Upper lobe of left lung (tissue), 6 donors: ENCODE data around the gene PDZD8. TPM values are rescaled to one million over a fixed set of nuclear protein-coding genes. Genes with fewer than 3 reads are reported as not detected.
"Not testable (repeated sequence)": the region's sequence is repeated elsewhere in the genome, so short reads cannot be mapped to it uniquely, and the experiment has no call there.

Experiments
- ATAC-seq, 2 donors: fragments of 200-7000 bp; cut with Tn5 transposase; one replicate each; pipeline ENCODE4 v1.9.1; 2022; ENCODE audit warnings: mild to moderate bottlenecking in 2 of 2, moderate library complexity in 2 of 2; ENCODE audit not compliant: low FRiP score in 2 of 2
- DNase-seq, 2 donors: peaks; one replicate each; pipeline ENCODE4 v3.0.0-alpha.2; 2019 to 2020
- H3K27ac ChIP-seq, 4 donors: fragments of 200-600 bp; sonication (generic); one replicate each; pipeline ENCODE4 v1.5.1; 2016 to 2019
- H3K27me3 ChIP-seq, 4 donors: fragments of 200-600 bp; sonication (generic); one replicate each; pipeline ENCODE4 v1.5.1; 2017 to 2019
- H3K36me3 ChIP-seq, 4 donors: fragments of 200-600 bp; sonication (generic); one replicate each; pipeline ENCODE4 v1.5.1; 2016 to 2019
- H3K4me1 ChIP-seq, 4 donors: fragments of 200-600 bp; sonication (generic); one replicate each; pipeline ENCODE4 v1.5.1; 2018 to 2019
- H3K4me3 ChIP-seq, 4 donors: fragments of 200-600 bp; sonication (generic); one replicate each; pipeline ENCODE4 v1.5.1; 2017 to 2019; ENCODE audit warnings: mild to moderate bottlenecking in 2 of 4, moderate library complexity in 1 of 4
- H3K9me3 ChIP-seq, 4 donors: fragments of 200-600 bp; sonication (generic); one replicate each; pipeline ENCODE4 v1.5.1; 2018 to 2019
- CTCF ChIP-seq, 6 experiments: fragments of 450-650 bp in 4 of 6; fragments of 200-600 bp in 2 of 6; sonication (generic) in 2 of 6; IDR thresholded peaks; one replicate each; pipeline ENCODE4 v1.5.1; 2016 to 2019; ENCODE audit warnings: antibody characterized with exemption in 6 of 6
- EP300 ChIP-seq, 4 donors: sonication (generic); formaldehyde crosslinking; IDR thresholded peaks; one replicate each; pipeline ENCODE4 v1.5.1; 2017; ENCODE audit warnings: antibody characterized with exemption in 4 of 4, control low read depth in 2 of 4
- POLR2A ChIP-seq, 4 donors: fragments of 450-650 bp; IDR thresholded peaks; one replicate each; pipeline ENCODE4 v1.5.1; 2016 to 2017; ENCODE audit warnings: antibody characterized with exemption in 4 of 4, mild to moderate bottlenecking in 2 of 4
- POLR2AphosphoS5 ChIP-seq, 2 donors: sonication (generic); formaldehyde crosslinking; IDR thresholded peaks; one replicate each; pipeline ENCODE4 v1.5.1; 2017; ENCODE audit warnings: antibody characterized with exemption in 2 of 2
- WGBS, 2 donors: methylation state at CpG; one replicate each; pipeline ENCODE4 v1.1.5; 2017 to 2018; 5-methylcytosine and 5-hydroxymethylcytosine counted together
- total RNA-seq, 6 donors: library from RNA; depleted of rRNA in 4 of 6; stranded (reverse); fragments of >200 nt in 4 of 6; gene quantifications; one replicate each; pipeline versions ENCODE4 v1.1.0 to v1.2.1, GENCODE V29; 2016 to 2021
- donor health status: DM: no; HTN: no; CAD: no; lungs with moderate emphysema.
- donor health status: DM: no; HTN: yes; CAD: no; lungs with severe emphysema.

Gene PDZD8
- total RNA-seq, 6 donors from 2014 or later: 18.9 to 42.0 (median 34.0) TPM

GRCh38 chr10:117237401-117237991, 137.7 kb downstream of the PDZD8 start:
- H3K27ac ChIP-seq: no peak overlapping the region
- 72% methylated on average over 5 of the region's 5 CpGs for WGBS, 2 donors
- H3K4me1 ChIP-seq: peaks cover 10 to 17% (median 12%) of the 10 kb centered on the region in 4 donors
- peaks cover 0 to 20% (median 12%) of the 10 kb centered on the region in 4 donors for H3K27me3 ChIP-seq
- DNase-seq (peak in 1 of 2 donors; percentile 35), ATAC-seq (peak in 1 of 2 donors; percentile 30)
- H3K4me3 ChIP-seq: no peak overlapping the region
- no peaks in the 10 kb centered on the region for H3K9me3 ChIP-seq
- H3K36me3 ChIP-seq: no peaks in the 10 kb centered on the region
- TF ChIP-seq POLR2AphosphoS5 (IDR thresholded peaks at IDR 0.05): no peak
- no peak for TF ChIP-seq CTCF (IDR thresholded peaks at IDR 0.05)
- TF ChIP-seq EP300 (IDR thresholded peaks at IDR 0.05): no peak
- TF ChIP-seq POLR2A (IDR thresholded peaks at IDR 0.05): no peak

DNA sequence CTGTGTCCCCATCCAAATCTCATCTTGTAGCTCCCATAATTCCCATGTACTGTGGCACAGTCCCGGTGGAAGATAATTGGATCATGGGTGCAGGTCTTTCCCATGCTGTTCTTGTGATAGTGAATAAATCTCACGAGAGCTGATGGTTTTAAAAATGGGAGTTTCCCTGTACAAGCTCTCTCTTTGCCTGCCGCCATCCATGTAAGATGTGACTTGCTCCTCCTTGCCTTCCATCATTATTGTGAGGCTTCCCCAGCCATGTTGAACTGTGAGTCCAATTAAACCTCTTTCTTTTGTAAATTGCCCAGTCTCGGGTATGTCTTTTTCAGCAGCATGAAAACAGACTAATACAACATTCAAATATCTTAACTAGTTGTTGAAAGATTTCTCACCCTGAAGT, 145.1 kb downstream of the PDZD8 start:
- not testable (repeated sequence) for H3K4me3 ChIP-seq, H3K27me3 ChIP-seq, DNase-seq, H3K36me3 ChIP-seq, H3K27ac ChIP-seq, H3K4me1 ChIP-seq, H3K9me3 ChIP-seq, ATAC-seq
- 91 to 95% methylated on average over 4 of the region's 4 CpGs for WGBS, 2 donors

DNA sequence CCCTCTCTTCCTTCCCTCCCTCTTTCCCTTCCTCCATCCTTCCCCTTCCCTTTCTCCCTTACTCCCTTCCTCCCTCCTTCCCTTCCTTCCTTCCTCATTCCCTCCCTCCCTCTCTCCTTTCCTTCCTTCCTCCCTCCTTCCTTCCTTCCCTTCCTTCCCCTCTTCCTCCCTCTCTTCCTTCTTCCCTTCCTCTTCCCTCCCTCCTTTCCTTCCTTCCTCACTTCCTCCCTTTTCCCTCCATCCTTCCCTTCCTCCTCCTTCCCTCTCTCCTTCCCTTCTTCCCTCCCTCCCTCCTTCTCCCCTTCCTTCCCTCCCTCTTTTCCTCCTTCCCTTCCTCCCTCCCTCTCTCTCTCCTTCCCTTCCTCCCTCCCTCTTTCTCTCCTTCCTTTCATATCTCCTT, 147.0 kb downstream of the PDZD8 start:
- Histone ChIP-seq H3K27ac (no peak overlapping the region), H3K27me3 (peaks cover 0 to 4% (median 0%) of the 10 kb centered on the region in 4 donors), H3K4me1 (no peaks in the 10 kb centered on the region), H3K4me3 (no peak overlapping the region), H3K9me3 (no peaks in the 10 kb centered on the region), H3K36me3 (no peaks in the 10 kb centered on the region)
- DNase-seq (no peak), ATAC-seq (no peak)
- TF ChIP-seq POLR2AphosphoS5 (IDR thresholded peaks at IDR 0.05): no peak

Other genes with a start within 250 kb of the PDZD8 start
- gene VAX1, start 237.2 kb downstream of the PDZD8 start, total RNA-seq: not detected
- not detected for gene KCNK18, start 178.0 kb downstream of the PDZD8 start, total RNA-seq
- gene SLC18A2, start 134.3 kb downstream of the PDZD8 start, total RNA-seq: 1 to 10 TPM in 4 of 6 donors, under 1 TPM in 2; 0.20 to 5.9 (median 2.8) TPM
- gene EMX2, start 167.3 kb upstream of the PDZD8 start, total RNA-seq: under 1 TPM in 1 of 6 donors, not detected in 5; 0.09 TPM